ENCODE results near the gene ALKBH6.

ALKBH6 gene

DNA sequence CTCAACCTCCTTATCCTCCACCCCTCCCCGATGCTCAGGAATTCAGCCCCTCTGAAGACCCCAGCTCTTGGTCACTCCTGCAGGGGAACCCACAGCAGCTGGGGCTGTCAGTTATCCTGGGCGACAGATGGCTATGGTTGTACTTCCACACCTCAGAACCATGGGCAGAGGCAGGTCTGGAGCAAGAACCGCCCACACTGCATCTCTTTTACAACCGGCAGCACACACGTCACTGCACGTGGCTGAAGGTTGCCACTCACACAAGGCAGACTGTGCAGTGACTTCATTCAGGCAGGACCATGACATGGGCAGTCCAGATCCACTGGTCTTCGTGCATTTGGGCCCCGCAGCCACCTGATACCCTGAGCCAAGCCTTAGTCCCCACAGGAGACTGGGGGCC lies 40.5 kb downstream of the ALKBH6 start:
- TF ChIP-seq EZH2phosphoT487 (IDR thresholded peaks at IDR 0.05; ENCODE audit: low read depth): no peak
- TF ChIP-seq, protein P1, sequence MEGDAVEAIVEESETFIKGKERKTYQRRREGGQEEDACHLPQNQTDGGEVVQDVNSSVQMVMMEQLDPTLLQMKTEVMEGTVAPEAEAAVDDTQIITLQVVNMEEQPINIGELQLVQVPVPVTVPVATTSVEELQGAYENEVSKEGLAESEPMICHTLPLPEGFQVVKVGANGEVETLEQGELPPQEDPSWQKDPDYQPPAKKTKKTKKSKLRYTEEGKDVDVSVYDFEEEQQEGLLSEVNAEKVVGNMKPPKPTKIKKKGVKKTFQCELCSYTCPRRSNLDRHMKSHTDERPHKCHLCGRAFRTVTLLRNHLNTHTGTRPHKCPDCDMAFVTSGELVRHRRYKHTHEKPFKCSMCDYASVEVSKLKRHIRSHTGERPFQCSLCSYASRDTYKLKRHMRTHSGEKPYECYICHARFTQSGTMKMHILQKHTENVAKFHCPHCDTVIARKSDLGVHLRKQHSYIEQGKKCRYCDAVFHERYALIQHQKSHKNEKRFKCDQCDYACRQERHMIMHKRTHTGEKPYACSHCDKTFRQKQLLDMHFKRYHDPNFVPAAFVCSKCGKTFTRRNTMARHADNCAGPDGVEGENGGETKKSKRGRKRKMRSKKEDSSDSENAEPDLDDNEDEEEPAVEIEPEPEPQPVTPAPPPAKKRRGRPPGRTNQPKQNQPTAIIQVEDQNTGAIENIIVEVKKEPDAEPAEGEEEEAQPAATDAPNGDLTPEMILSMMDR (IDR thresholded peaks at IDR 0.05; ENCODE audit: low read depth, low read length): no peak
- no peaks in the 10 kb centered on the region for H3K9me3 ChIP-seq (ENCODE audit: insufficient read depth, low read length)
- H3K36me3 ChIP-seq (replicated peaks; ENCODE audit: low read depth, low read length): no peaks in the 10 kb centered on the region
- no peak overlapping the region for H3K27ac ChIP-seq (ENCODE audit: low read length)
- no peak overlapping the region for H3K4me2 ChIP-seq (ENCODE audit: low read length)
- H3K27me3 ChIP-seq (ENCODE audit: low read depth, low read length): peaks cover 7% of the 10 kb centered on the region; the same call in 1 of the 2 replicates
- no peaks in the 10 kb centered on the region for H3K79me2 ChIP-seq (ENCODE audit: low read length)
- H2AFZ ChIP-seq (ENCODE audit: low read depth, low read length): no peak overlapping the region
- no peaks in the 10 kb centered on the region for H3K4me1 ChIP-seq (ENCODE audit: low read length)
- H3K4me3 ChIP-seq (ENCODE audit: low read length): no peak overlapping the region
- H4K20me1 ChIP-seq (ENCODE audit: insufficient read depth, low read length): no peaks in the 10 kb centered on the region
- H3K9ac ChIP-seq (ENCODE audit: low read length): no peak overlapping the region

DNA sequence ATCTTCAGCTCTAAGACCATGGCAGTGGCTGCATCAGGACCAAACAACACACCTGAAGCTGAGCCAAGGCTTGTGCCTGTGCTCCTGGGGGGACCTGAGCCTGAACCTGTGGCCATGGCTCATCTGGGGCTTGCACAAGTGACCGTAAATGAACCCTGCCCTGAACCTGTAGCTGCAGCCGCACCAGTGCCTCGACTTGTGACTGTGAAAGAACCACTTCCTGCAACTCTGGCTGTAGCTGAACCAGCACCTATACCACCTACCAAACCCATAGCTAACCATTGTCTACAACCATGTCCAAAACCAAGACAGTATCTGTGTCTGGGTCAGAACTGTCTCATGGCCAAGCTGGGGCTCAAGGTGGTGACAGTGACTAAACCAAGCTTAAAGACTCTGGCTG lies 47.2 kb downstream of the ALKBH6 start:
- H3K4me1 ChIP-seq (ENCODE audit: low read length): no peaks in the 10 kb centered on the region
- peaks cover 7% of the 10 kb centered on the region; the same call in 1 of the 2 replicates for H3K27me3 ChIP-seq (ENCODE audit: low read depth, low read length)
- no peaks in the 10 kb centered on the region for H3K36me3 ChIP-seq (replicated peaks; ENCODE audit: low read depth, low read length)
- H2AFZ ChIP-seq (ENCODE audit: low read depth, low read length): no peak overlapping the region
- no peak overlapping the region for H3K4me2 ChIP-seq (ENCODE audit: low read length)
- no peaks in the 10 kb centered on the region for H3K9me3 ChIP-seq (ENCODE audit: insufficient read depth, low read length)
- TF ChIP-seq EZH2phosphoT487 (IDR thresholded peaks at IDR 0.05; ENCODE audit: low read depth): no peak
- TF ChIP-seq, protein P1 (IDR thresholded peaks at IDR 0.05; ENCODE audit: low read depth, low read length): no peak
- H3K9ac ChIP-seq (ENCODE audit: low read length): no peak overlapping the region
- H3K79me2 ChIP-seq (ENCODE audit: low read length): no peaks in the 10 kb centered on the region
- H3K27ac ChIP-seq (ENCODE audit: low read length): no peak overlapping the region
- no peaks in the 10 kb centered on the region for H4K20me1 ChIP-seq (ENCODE audit: insufficient read depth, low read length)
- no peak overlapping the region for H3K4me3 ChIP-seq (ENCODE audit: low read length)

DNA sequence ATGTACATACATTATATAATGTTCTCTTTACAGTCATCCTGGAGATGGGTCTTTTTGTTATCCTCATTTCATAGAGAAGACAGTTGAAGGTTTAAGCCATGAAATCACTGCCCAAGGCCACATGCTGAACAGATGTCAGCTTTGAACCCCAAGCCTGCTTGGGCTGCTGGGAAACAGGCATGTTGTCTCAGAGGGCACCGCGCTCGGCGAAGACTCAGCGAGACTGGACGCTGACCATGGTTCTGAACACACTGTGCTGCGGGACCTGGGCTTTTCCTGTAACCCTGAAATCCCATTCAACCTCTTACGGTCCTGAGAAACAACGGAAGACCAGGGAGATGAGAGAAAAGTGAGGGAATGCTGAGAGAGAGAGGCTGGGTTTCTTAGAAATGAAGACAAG lies 50.5 kb downstream of the ALKBH6 start:
- no peaks in the 10 kb centered on the region for H3K27me3 ChIP-seq (ENCODE audit: low read depth, low read length)

DNA sequence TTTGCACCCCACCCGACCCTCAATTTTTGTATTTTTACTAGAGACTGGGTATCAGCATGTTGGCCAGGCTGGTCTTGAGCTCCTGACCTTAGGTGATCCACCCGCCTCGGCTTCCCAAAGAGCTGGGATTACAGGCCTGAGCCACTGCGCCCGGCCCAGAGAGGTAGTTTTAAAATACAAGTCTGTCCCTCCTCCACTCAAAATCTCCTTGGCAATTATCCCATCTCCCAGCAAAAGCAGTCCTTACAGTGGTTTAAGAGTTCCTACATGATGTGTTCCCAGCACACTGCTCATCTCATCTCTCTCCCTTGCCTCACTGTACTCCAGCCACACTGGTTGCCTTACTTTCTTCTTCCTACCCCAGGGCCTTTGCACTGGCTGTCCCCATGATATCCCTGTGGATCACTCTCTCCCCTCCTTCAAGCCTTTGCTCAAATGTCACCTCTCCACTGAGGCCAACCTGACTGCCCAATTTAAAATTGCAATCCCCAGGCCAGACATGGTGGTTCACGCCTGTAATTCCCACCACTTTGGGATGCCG lies 53.5 kb downstream of the ALKBH6 start:
- no peak overlapping the region for H3K9ac ChIP-seq (ENCODE audit: low read length)
- no peak overlapping the region for H3K4me3 ChIP-seq (ENCODE audit: low read length)
- H3K27me3 ChIP-seq (ENCODE audit: low read depth, low read length): no peaks in the 10 kb centered on the region
- H4K20me1 ChIP-seq (ENCODE audit: insufficient read depth, low read length): no peaks in the 10 kb centered on the region
- H3K4me2 ChIP-seq (ENCODE audit: low read length): no peak overlapping the region
- TF ChIP-seq, protein P1 (IDR thresholded peaks at IDR 0.05; ENCODE audit: low read depth, low read length): no peak
- no peak for TF ChIP-seq EZH2phosphoT487 (IDR thresholded peaks at IDR 0.05; ENCODE audit: low read depth)
- no peak overlapping the region for H3K27ac ChIP-seq (ENCODE audit: low read length)
- H3K4me1 ChIP-seq (ENCODE audit: low read length): no peaks in the 10 kb centered on the region
- H3K79me2 ChIP-seq (ENCODE audit: low read length): no peaks in the 10 kb centered on the region
- H3K9me3 ChIP-seq (ENCODE audit: insufficient read depth, low read length): no peaks in the 10 kb centered on the region
- no peak overlapping the region for H2AFZ ChIP-seq (ENCODE audit: low read depth, low read length)
- no peaks in the 10 kb centered on the region for H3K36me3 ChIP-seq (replicated peaks; ENCODE audit: low read depth, low read length)

More for the DNA sequence above, 50.5 kb downstream of the ALKBH6 start:
- no peak overlapping the region for H3K9ac ChIP-seq (ENCODE audit: low read length)
- H3K4me3 ChIP-seq (ENCODE audit: low read length): no peak overlapping the region
- no peaks in the 10 kb centered on the region for H3K36me3 ChIP-seq (replicated peaks; ENCODE audit: low read depth, low read length)
- H3K4me1 ChIP-seq (ENCODE audit: low read length): no peaks in the 10 kb centered on the region
- no peaks in the 10 kb centered on the region for H3K79me2 ChIP-seq (ENCODE audit: low read length)
- no peak overlapping the region for H3K4me2 ChIP-seq (ENCODE audit: low read length)
- H4K20me1 ChIP-seq (ENCODE audit: insufficient read depth, low read length): no peaks in the 10 kb centered on the region
- no peak for TF ChIP-seq EZH2phosphoT487 (IDR thresholded peaks at IDR 0.05; ENCODE audit: low read depth)
- TF ChIP-seq, protein P1 (IDR thresholded peaks at IDR 0.05; ENCODE audit: low read depth, low read length): no peak
- H2AFZ ChIP-seq (ENCODE audit: low read depth, low read length): no peak overlapping the region
- H3K27ac ChIP-seq (ENCODE audit: low read length): no peak overlapping the region
- no peaks in the 10 kb centered on the region for H3K9me3 ChIP-seq (ENCODE audit: insufficient read depth, low read length)

Data from OCI-LY3 (cell line).